SK-N-SH (cell line): ENCODE results near the gene TAF13. TPM values are rescaled to one million over a fixed set of nuclear protein-coding genes. Genes with fewer than 3 reads are reported as not detected.

ENCODE experiments used
- CHD2 ChIP-seq: fragments of 150-350 bp; IDR thresholded peaks from 2 replicates; pipeline ENCODE4 v1.6.1; 2018; ENCODE audit warnings: low read length; ENCODE audit not compliant: partially characterized antibody
- ELF1 ChIP-seq: IDR thresholded peaks from 2 replicates; pipeline ENCODE4 v1.4.0; 2012
- EP300 ChIP-seq, 2 experiments: IDR thresholded peaks; 2 replicates each; pipeline versions ENCODE4 v1.4.0 to v1.6.1; 2012; ENCODE audit warnings: borderline replicate concordance in 1 of 2, low read depth in 1 of 2, low read length in 1 of 2
- EZH2phosphoT487 ChIP-seq: fragments of 200-600 bp; sonication (generic); IDR thresholded peaks from 2 replicates; pipeline ENCODE4 v1.6.1; 2017; ENCODE audit warnings: low read depth, mixed run types, mild to moderate bottlenecking, antibody characterized with exemption, moderate library complexity, borderline replicate concordance
- FOXJ3 ChIP-seq: sonication (generic); formaldehyde crosslinking; IDR thresholded peaks from 2 replicates; pipeline ENCODE4 v1.5.1; 2020; ENCODE audit warnings: mild to moderate bottlenecking, missing genetic modification reagents
- FOXM1 ChIP-seq: IDR thresholded peaks from 2 replicates; pipeline ENCODE4 v1.4.0; 2012; ENCODE audit warnings: low read depth, mild to moderate bottlenecking
- GABPA ChIP-seq: IDR thresholded peaks from 2 replicates; pipeline ENCODE4 v1.4.0; 2012; ENCODE audit warnings: low read depth, mild to moderate bottlenecking
- GATA2 ChIP-seq: sonication (generic); formaldehyde crosslinking; IDR thresholded peaks from 2 replicates; pipeline ENCODE4 v1.5.0; 2020; ENCODE audit warnings: mild to moderate bottlenecking, missing genetic modification reagents
- JUND ChIP-seq: IDR thresholded peaks from 2 replicates; pipeline ENCODE4 v1.4.0; 2012
- MAX ChIP-seq: IDR thresholded peaks from 2 replicates; pipeline ENCODE4 v1.4.0; 2012; ENCODE audit warnings: low read depth
- MEF2A ChIP-seq: IDR thresholded peaks from 2 replicates; pipeline ENCODE4 v1.4.0; 2012; ENCODE audit warnings: low read depth, borderline replicate concordance
- NRF1 ChIP-seq: IDR thresholded peaks from 2 replicates; pipeline ENCODE4 v1.6.1; 2012; ENCODE audit warnings: low read depth, mild to moderate bottlenecking, low read length
- POLR2AphosphoS5 ChIP-seq: IDR thresholded peaks from 2 replicates; pipeline ENCODE4 v1.6.1; 2012; ENCODE audit warnings: low read depth, low read length
- REST ChIP-seq: IDR thresholded peaks from 2 replicates; pipeline ENCODE4 v1.6.1; 2012; ENCODE audit warnings: mild to moderate bottlenecking, low read depth, low read length, moderate library complexity
- RFX5 ChIP-seq: IDR thresholded peaks from 2 replicates; pipeline ENCODE4 v1.6.1; 2012; ENCODE audit warnings: mild to moderate bottlenecking, improper control_type of control experiment, low read length
- SIN3A ChIP-seq: IDR thresholded peaks from 2 replicates; pipeline ENCODE4 v1.6.1; 2012; ENCODE audit warnings: low read depth, mild to moderate bottlenecking, low read length, moderate library complexity, borderline replicate concordance
- SMC3 ChIP-seq: IDR thresholded peaks from 2 replicates; pipeline ENCODE4 v1.6.1; 2012; ENCODE audit warnings: low read depth, low read length, improper control_type of control experiment
- TAF1 ChIP-seq: IDR thresholded peaks from 2 replicates; pipeline ENCODE4 v1.6.1; 2012; ENCODE audit warnings: low read depth, mild to moderate bottlenecking, low read length, moderate library complexity, borderline replicate concordance
- USF2 ChIP-seq: fragments of 150-350 bp; IDR thresholded peaks from 2 replicates; pipeline ENCODE4 v1.6.1; 2017; ENCODE audit warnings: antibody characterized with exemption, low read length, low read depth, borderline replicate concordance
- polyA plus RNA-seq, 3 experiments: library from polyadenylated mRNA; depleted of rRNA; stranded (reverse); fragments of >200 nt; gene quantifications; 2 replicates each; pipeline ENCODE4 v1.2.3, GENCODE V29; 2012
- TF ChIP-seq, protein P1 (sequence below): IDR thresholded peaks from 2 replicates; pipeline ENCODE4 v1.4.0; 2012; ENCODE audit warnings: low read depth, borderline replicate concordance

TAF13 gene
- polyA plus RNA-seq, 1 of the 3 experiments (the other 2 are of a cell fraction): 16.0 TPM

- TF ChIP-seq GATA2 (CRISPR knock-in tag) (no peak), SIN3A (peak; percentile 92; the same call in 1 of the 2 replicates), USF2 (no peak), FOXM1 (no peak), MEF2A (no peak), POLR2AphosphoS5 (peak; percentile 98), RFX5 (no peak), MAX (no peak; the same call in 1 of the 2 replicates), ELF1 (no peak), EZH2phosphoT487 (no peak), TAF1 (peak; percentile 97), GABPA (no peak), NRF1 (no peak), JUND (no peak), FOXJ3 (CRISPR knock-in tag) (no peak), SMC3 (no peak), REST (peak; percentile 63; the same call in 1 of the 2 replicates), EP300 (IDR thresholded peaks at IDR 0.05; ENCODE audit: borderline replicate concordance in 1 of 2, low read depth in 1 of 2, low read length in 1 of 2) (0 out of 4 replicates have a peak, but pooled peaks of 1 of the 2 experiments have one; percentile 16), CHD2 (peak; percentile 37)
- TF ChIP-seq, protein P1, sequence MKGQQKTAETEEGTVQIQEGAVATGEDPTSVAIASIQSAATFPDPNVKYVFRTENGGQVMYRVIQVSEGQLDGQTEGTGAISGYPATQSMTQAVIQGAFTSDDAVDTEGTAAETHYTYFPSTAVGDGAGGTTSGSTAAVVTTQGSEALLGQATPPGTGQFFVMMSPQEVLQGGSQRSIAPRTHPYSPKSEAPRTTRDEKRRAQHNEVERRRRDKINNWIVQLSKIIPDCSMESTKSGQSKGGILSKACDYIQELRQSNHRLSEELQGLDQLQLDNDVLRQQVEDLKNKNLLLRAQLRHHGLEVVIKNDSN: no peak
Measured at GRCh38 chr1:109041621-109042468, 34.0 kb downstream of the TAF13 start, which contains the start of gene WDR47 (continued).
